ENCODE measurements around the gene KLF6. TPM values are rescaled to one million over a fixed set of nuclear protein-coding genes. Genes with fewer than 3 reads are reported as not detected.

Gene KLF6
- total and polyA plus RNA-seq, 9 of the 15 experiments (the other 6 are each of a cell fraction or from before 2014, with no cell fraction given) = 3.2 to 23.9 (median 8.0) TPM

GRCh38 chr10:3784510-3785250, at the start of gene KLF6 (continued):
- no peak for TF ChIP-seq REST (IDR thresholded peaks at IDR 0.05; ENCODE audit: borderline replicate concordance)
- TF ChIP-seq REST (CRISPR knock-in tag; IDR thresholded peaks at IDR 0.05; ENCODE audit: low read depth) = no peak; the same call in 1 of the 2 replicates
- peak in 1 of 2 experiments; percentile 14 for TF ChIP-seq E2F6 (IDR thresholded peaks at IDR 0.05; ENCODE audit: borderline replicate concordance in 1 of 2, extremely low read depth in 1 of 2, insufficient read depth in 1 of 2, insufficient read length in 1 of 2, low read depth in 1 of 2, low read length in 1 of 2, poor library complexity in 1 of 2, severe bottlenecking in 1 of 2)
- no peak for TF ChIP-seq ZBTB49 (CRISPR knock-in tag; IDR thresholded peaks at IDR 0.05; ENCODE audit: borderline replicate concordance)
- peak in 1 of 2 experiments; percentile 47; a peak in 2 of 4 replicates for TF ChIP-seq FOXK2 (conservative IDR thresholded peaks at IDR 0.05 in 1 of 2, IDR thresholded peaks at IDR 0.05 in 1 of 2; ENCODE audit: low read depth in 2 of 2)
- TF ChIP-seq ZFX (CRISPR knock-in tag; IDR thresholded peaks at IDR 0.05) = peak; percentile 72
- TF ChIP-seq ZNF232 (CRISPR knock-in tag; IDR thresholded peaks at IDR 0.05) = peak; percentile 25; the same call in 1 of the 2 replicates
- no peak for TF ChIP-seq RNF219 (CRISPR knock-in tag; IDR thresholded peaks at IDR 0.05)

All from K562 (cell line).